SU-DHL-6 (cell line): ENCODE results near the gene GNAQ.

Experiments
- H2AFZ ChIP-seq: fragments of 200-600 bp; sonication (generic); 2 replicates; pipeline ENCODE4 v1.6.1; 2014; ENCODE audit warnings: low read depth, mild to moderate bottlenecking, moderate library complexity, mixed read lengths, antibody characterized with exemption, low read length; ENCODE audit not compliant: severe bottlenecking
- H3F3A ChIP-seq: fragments of 200-600 bp; shearing (Covaris generic); 2 replicates; pipeline ENCODE4 v1.6.0; 2016; ENCODE audit warnings: antibody characterized with exemption, mild to moderate bottlenecking; ENCODE audit not compliant: insufficient read depth
- H3K27ac ChIP-seq: fragments of 200-600 bp; sonication (generic); 2 replicates; pipeline ENCODE4 v1.5.1; 2016; ENCODE audit warnings: low read depth, mild to moderate bottlenecking, low read length, moderate library complexity, mixed read lengths
- H3K27me3 ChIP-seq: fragments of 200-600 bp; sonication (generic), shearing (Covaris generic); 2 replicates; pipeline ENCODE4 v1.6.0; 2014; ENCODE audit warnings: mild to moderate bottlenecking, low read length
- H3K36me3 ChIP-seq: fragments of 200-600 bp; sonication (generic); 2 replicates; pipeline ENCODE4 v1.6.1; 2014; ENCODE audit warnings: mild to moderate bottlenecking, low read length, mixed read lengths
- H3K4me2 ChIP-seq: fragments of 300-600, 200-600 bp; shearing (Covaris generic), sonication (generic); 2 replicates; pipeline ENCODE4 v1.6.0; 2014; ENCODE audit warnings: low read length, low read depth, mild to moderate bottlenecking; ENCODE audit not compliant: poor library complexity, severe bottlenecking
- H3K4me3 ChIP-seq: fragments of 200-600 bp; sonication (generic); 2 replicates; pipeline ENCODE4 v1.5.1; 2014; ENCODE audit warnings: antibody characterized with exemption, low read length, mild to moderate bottlenecking, mixed read lengths; ENCODE audit not compliant: insufficient read depth, poor library complexity, severe bottlenecking
- H3K79me2 ChIP-seq: fragments of 200-600 bp; sonication (generic); 2 replicates; pipeline ENCODE4 v1.6.1; 2014; ENCODE audit warnings: mild to moderate bottlenecking, low read length, moderate library complexity; ENCODE audit not compliant: insufficient read depth
- H3K9ac ChIP-seq: fragments of 200-600 bp; sonication (generic); 2 replicates; pipeline ENCODE4 v1.7.0; 2014; ENCODE audit warnings: mild to moderate bottlenecking, low read length
- H3K9me2 ChIP-seq: fragments of 200-600 bp; sonication (generic); replicated peaks from 2 replicates; pipeline ENCODE4 v1.6.1; 2014; ENCODE audit warnings: low read length; ENCODE audit not compliant: insufficient read depth
- H3K9me3 ChIP-seq: fragments of 200-600 bp; sonication (generic); 2 replicates; pipeline ENCODE4 v1.6.1; 2014; ENCODE audit warnings: low read length, mixed read lengths; ENCODE audit not compliant: insufficient read depth
- H4K20me1 ChIP-seq: fragments of 200-600 bp; sonication (generic); 2 replicates; pipeline ENCODE4 v1.6.1; 2014; ENCODE audit warnings: low read depth, mild to moderate bottlenecking, antibody characterized with exemption, low read length, moderate library complexity, mixed read lengths
- CTCF ChIP-seq: fragments of 200-600 bp; sonication (generic); IDR thresholded peaks from one replicate; pipeline ENCODE4 v1.5.1; 2017; ENCODE audit warnings: antibody characterized with exemption, mild to moderate bottlenecking, low read length, moderate library complexity; ENCODE audit not compliant: insufficient read depth, poor library complexity, severe bottlenecking
- EZH2phosphoT487 ChIP-seq: fragments of 200-600 bp; sonication (generic), shearing (Covaris generic); conservative IDR thresholded peaks from 2 replicates; pipeline ENCODE4 v1.6.1; 2018; ENCODE audit warnings: mild to moderate bottlenecking, antibody characterized with exemption, low read length, moderate library complexity, mixed read lengths

The GNAQ gene

GRCh38 chr9:78011049-78011448 lies 20.6 kb downstream of the GNAQ start:
- no peak overlapping the region for H3K4me2 ChIP-seq
- no peak overlapping the region for H3K9ac ChIP-seq
- TF ChIP-seq CTCF (no peak), EZH2phosphoT487 (no peak)
- no peaks in the 10 kb centered on the region for H3K9me3 ChIP-seq
- no peaks in the 10 kb centered on the region for H4K20me1 ChIP-seq
- no peak overlapping the region for H2AFZ ChIP-seq
- no peaks in the 10 kb centered on the region for H3F3A ChIP-seq
- no peaks in the 10 kb centered on the region for H3K9me2 ChIP-seq
- no peaks in the 10 kb centered on the region for H3K36me3 ChIP-seq
- no peaks in the 10 kb centered on the region for H3K27me3 ChIP-seq
- no peak overlapping the region for H3K4me3 ChIP-seq
- H3K27ac ChIP-seq: no peak overlapping the region
- H3K79me2 ChIP-seq: no peaks in the 10 kb centered on the region

- Histone ChIP-seq H3K27me3 (no peaks in the 10 kb centered on the region), H3K9me3 (no peaks in the 10 kb centered on the region), H2AFZ (no peak overlapping the region), H3K9ac (no peak overlapping the region), H3K79me2 (no peaks in the 10 kb centered on the region), H3K4me2 (no peak overlapping the region), H3K4me3 (no peak overlapping the region), H4K20me1 (no peaks in the 10 kb centered on the region), H3K9me2 (no peaks in the 10 kb centered on the region), H3F3A (no peaks in the 10 kb centered on the region), H3K27ac (no peak overlapping the region), H3K36me3 (no peaks in the 10 kb centered on the region)
- no peak for TF ChIP-seq CTCF
- TF ChIP-seq EZH2phosphoT487: no peak
Measured at GRCh38 chr9:78010445-78010844, 21.2 kb downstream of the GNAQ start.

GRCh38 chr9:78009186-78009585 lies 22.4 kb downstream of the GNAQ start:
- Histone ChIP-seq H3K79me2 (no peaks in the 10 kb centered on the region), H3K9me3 (no peaks in the 10 kb centered on the region), H3K4me2 (no peak overlapping the region), H3K27me3 (no peaks in the 10 kb centered on the region), H2AFZ (no peak overlapping the region), H3K9ac (no peak overlapping the region), H3K36me3 (no peaks in the 10 kb centered on the region), H3K4me3 (no peak overlapping the region), H3F3A (no peaks in the 10 kb centered on the region), H4K20me1 (no peaks in the 10 kb centered on the region), H3K9me2 (no peaks in the 10 kb centered on the region), H3K27ac (no peak overlapping the region)
- no peak for TF ChIP-seq CTCF
- no peak for TF ChIP-seq EZH2phosphoT487
